GM12864 (cell line): ENCODE results near the gene CTDSPL2.

ENCODE experiments used
- DNase-seq: peaks from one replicate; pipeline ENCODE4 v3.0.0-alpha.2; 2011; ENCODE audit warnings: low read depth
- H3K4me3 ChIP-seq: 2 replicates; pipeline ENCODE4 v1.5.1; 2011; ENCODE audit warnings: mild to moderate bottlenecking, low read depth, low read length, control low read depth
- TF ChIP-seq, protein P1 (sequence below): IDR thresholded peaks from 2 replicates; pipeline ENCODE4 v1.5.1; 2011; ENCODE audit warnings: low read depth, mild to moderate bottlenecking, moderate library complexity, low read length, control low read depth, inconsistent platforms; ENCODE audit errors: missing control alignments

CTDSPL2 gene

GRCh38 chr15:44427756-44428724 lies 611 bp downstream of the CTDSPL2 start:
- TF ChIP-seq, protein P1, sequence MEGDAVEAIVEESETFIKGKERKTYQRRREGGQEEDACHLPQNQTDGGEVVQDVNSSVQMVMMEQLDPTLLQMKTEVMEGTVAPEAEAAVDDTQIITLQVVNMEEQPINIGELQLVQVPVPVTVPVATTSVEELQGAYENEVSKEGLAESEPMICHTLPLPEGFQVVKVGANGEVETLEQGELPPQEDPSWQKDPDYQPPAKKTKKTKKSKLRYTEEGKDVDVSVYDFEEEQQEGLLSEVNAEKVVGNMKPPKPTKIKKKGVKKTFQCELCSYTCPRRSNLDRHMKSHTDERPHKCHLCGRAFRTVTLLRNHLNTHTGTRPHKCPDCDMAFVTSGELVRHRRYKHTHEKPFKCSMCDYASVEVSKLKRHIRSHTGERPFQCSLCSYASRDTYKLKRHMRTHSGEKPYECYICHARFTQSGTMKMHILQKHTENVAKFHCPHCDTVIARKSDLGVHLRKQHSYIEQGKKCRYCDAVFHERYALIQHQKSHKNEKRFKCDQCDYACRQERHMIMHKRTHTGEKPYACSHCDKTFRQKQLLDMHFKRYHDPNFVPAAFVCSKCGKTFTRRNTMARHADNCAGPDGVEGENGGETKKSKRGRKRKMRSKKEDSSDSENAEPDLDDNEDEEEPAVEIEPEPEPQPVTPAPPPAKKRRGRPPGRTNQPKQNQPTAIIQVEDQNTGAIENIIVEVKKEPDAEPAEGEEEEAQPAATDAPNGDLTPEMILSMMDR: peak; percentile 1

DNA sequence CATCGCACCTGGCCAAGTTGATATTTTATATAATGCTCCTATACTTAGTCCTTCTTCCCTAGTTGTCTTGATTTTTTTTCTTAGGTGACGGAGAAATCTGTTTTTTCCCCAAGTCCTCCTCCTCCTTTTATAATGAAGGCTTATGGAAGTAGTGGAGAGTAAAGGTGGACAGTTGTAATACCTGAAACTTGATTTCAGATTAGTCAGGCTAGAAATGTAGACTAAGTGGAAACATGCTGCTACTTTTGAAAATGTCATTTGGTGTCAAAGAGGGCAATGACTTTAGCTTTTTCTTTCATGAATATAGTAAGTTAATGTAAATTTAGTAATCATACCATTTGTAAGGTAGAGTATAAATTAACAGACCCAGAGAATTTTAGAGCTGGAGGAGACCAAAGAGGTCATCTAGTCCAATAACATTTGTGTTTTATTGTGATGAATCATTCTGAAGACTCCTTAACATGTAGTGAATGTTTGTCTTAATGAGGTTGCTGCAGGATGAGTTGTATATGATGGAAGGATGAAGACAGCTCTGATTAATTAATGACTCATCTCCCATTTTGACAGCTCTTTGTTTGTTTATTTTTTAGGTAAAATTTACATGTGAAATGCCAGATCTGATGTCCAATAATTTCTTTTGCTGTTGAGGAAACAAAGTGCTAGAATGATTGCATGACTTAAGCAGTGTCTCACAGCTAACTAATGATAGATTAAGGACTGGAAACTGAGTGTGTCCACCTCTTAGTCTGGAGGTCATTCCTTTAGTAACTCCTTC lies 8.7 kb downstream of the CTDSPL2 start:
- TF ChIP-seq, protein P1: no peak
- H3K4me3 ChIP-seq: no peak overlapping the region
- no peak for DNase-seq

More at GRCh38 chr15:44427756-44428724, 611 bp downstream of the CTDSPL2 start:
- peak overlapping the region; percentile 91 for H3K4me3 ChIP-seq
- DNase-seq: peak; percentile 5

DNA sequence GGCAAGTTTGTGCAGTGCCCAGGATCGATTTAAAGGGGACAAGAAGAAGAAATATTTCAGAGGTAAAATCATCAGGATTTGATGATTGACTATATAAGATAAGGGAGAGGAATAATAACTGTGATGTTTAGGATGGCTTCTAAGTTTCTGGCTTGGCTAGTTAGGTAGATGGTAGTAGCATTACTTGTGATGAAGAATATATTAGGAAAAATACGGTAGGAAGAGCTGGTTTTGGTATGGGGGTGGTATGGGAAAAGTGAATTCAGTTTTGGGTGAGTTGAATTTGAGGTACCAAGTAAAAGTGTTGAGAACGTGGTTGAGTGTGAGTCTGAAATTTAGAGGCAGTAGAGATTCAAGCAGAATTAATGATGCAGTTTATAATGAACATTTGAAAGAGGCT lies 11.0 kb downstream of the CTDSPL2 start:
- no peak for DNase-seq
- no peak overlapping the region for H3K4me3 ChIP-seq
- TF ChIP-seq, protein P1: no peak

GRCh38 chr15:44441095-44441501 lies 13.7 kb downstream of the CTDSPL2 start:
- no peak overlapping the region for H3K4me3 ChIP-seq
- TF ChIP-seq, protein P1: no peak
- no peak for DNase-seq

DNA sequence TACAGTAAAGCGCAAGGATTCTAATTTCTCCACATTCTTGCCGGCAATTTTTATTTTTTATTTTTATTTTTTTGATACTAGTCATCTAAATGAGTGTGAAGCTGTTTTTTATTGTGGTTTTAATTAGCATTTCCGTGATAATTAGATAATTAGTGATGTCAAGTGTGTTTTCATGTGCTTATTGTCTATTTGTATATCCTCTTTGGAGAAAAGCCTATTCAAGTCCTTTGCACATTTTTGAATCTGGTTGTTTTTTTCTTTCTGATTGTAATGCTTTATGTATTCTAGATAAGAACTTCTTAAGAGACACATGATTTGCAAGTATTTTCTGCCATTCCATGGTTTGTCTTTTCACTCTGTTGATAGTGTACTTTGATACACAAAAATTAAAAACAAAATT lies 16.1 kb downstream of the CTDSPL2 start:
- no peak overlapping the region for H3K4me3 ChIP-seq
- DNase-seq: no peak
- TF ChIP-seq, protein P1: no peak

GRCh38 chr15:44447772-44448376 lies 20.4 kb downstream of the CTDSPL2 start:
- H3K4me3 ChIP-seq: no peak overlapping the region
- no peak for DNase-seq
- TF ChIP-seq, protein P1: no peak
